HT1080 (cell line): ENCODE results near the gene NBPF20. TPM values are rescaled to one million over a fixed set of nuclear protein-coding genes. Genes with fewer than 3 reads are reported as not detected.
"Not testable (repeated sequence)": the region's sequence is repeated elsewhere in the genome, so short reads cannot be mapped to it uniquely, and the experiment has no call there.

Experiments used
- DNase-seq: peaks from one replicate; pipeline ENCODE4 v3.0.0-alpha.2; 2015; ENCODE audit warnings: low read depth
- small RNA-seq: library from RNA; depleted of rRNA; stranded (forward); fragments of <200 nt; gene quantifications from one replicate; pipeline ENCODE3, GENCODE V24; 2014
- total RNA-seq: library from RNA; depleted of rRNA; stranded (reverse); fragments of >200 nt; shearing (Covaris generic); gene quantifications from 2 replicates; pipeline ENCODE4 v1.2.3, GENCODE V29; 2014; rRNA removed

Gene NBPF20
- total RNA-seq, 1 experiment from 2014 or later, result 1.5 TPM

DNA sequence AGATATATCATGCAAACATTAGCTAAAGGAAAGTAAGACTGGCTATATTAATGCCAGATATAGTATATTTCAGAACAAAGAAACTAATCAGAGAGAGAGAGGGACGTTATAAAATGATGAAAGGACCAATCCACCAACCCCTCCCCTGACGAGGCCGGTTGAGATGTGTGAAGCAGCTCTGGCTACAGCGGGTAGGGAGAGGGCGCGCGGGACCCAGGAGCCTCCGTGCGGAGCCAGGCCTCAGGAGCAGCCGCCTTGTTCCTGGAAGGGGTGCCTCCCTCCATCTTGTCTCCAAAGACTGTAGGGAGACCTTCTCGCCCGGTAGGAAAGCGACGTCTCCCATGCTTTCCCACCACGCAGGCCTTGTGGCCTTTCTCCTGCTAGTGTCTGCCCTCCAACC lies 5.4 kb upstream of the NBPF20 start:
- not testable (repeated sequence) for DNase-seq

DNA sequence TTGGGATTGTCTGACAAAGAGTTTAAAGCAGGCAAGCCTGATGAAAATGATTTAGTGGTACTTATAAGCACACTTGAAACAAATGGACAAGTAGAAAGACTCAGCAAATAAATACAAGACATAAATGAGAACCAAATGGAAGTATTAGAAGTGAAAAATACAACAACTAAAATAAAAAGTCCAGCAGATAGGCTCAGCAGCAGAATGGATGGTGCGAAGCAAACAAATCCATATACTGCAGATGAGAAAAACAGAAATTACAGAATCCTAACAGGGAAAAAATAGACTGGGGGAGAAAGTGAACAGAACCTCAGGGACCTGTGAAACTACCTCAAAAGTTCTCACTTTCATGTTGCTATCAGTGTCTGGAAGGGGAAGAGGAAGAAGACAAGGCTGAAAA lies 3.9 kb upstream of the NBPF20 start:
- not testable (repeated sequence) for DNase-seq

GRCh38 chr1:145424612-145425435 lies 579 bp downstream of the NBPF20 start:
- peak; percentile 72 for DNase-seq

DNA sequence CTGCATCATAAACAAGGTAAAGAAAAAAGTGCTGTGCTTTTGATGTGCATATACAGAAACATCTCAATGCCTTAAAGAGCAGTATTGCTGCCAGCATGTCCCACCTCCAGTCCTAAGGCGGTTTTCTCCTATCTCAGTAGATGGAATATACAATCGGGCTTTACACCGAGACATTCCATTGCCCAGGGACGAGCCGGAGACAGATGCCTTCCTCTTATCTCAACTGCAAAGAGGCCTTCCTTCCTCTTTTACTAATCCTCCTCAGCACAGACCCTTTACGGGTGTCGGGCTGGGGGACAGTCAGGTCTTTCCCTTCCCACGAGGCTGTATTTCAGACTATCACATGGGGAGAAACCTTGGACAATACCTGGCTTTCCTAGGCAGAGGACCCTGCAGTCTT lies 10.3 kb downstream of the NBPF20 start:
- DNase-seq, result not testable (repeated sequence)

GRCh38 chr1:145407266-145407665 lies 18.1 kb downstream of the NBPF20 start:
- DNase-seq, result not testable (repeated sequence)

GRCh38 chr1:145404949-145405348 lies 20.5 kb downstream of the NBPF20 start:
- not testable (repeated sequence) for DNase-seq

- not testable (repeated sequence) for DNase-seq
Measured at GRCh38 chr1:145400701-145401100, 24.7 kb downstream of the NBPF20 start.

Small RNAs within 50 kb of the gene (small RNA-seq; reads per million reads assigned to genes)
- not detected for gene RF00003

Other genes with a start within 250 kb of the NBPF20 start
- not detected in 2 replicates for gene PPIAL4D, start 183.4 kb downstream of the NBPF20 start, total RNA-seq
- 10.5 and 19.0 TPM in 2 replicates for gene GPR89A, start 182.4 kb upstream of the NBPF20 start, total RNA-seq